ENCODE results near the gene YJEFN3. TPM values are rescaled to one million over a fixed set of nuclear protein-coding genes. Genes with fewer than 3 reads are reported as not detected.

YJEFN3 gene
- total RNA-seq, 1 experiment from 2014 or later = 11.1 TPM

- Mint-ChIP-seq H3K27me3 (ENCODE audit: low read depth) (no peaks in the 10 kb centered on the region; the same call in 1 of the 2 replicates), H3K4me1 (peaks cover 4% of the 10 kb centered on the region), H3K36me3 (peaks cover 6% of the 10 kb centered on the region), H3K4me3 (no peak overlapping the region), H3K27ac (no peak overlapping the region), H3K9me3 (peaks cover 8% of the 10 kb centered on the region)
- ATAC-seq (no peak), DNase-seq (ENCODE audit: low spot score) (no peak)
- TF ChIP-seq OVOL2 (CRISPR knock-in tag; IDR thresholded peaks at IDR 0.05; ENCODE audit: borderline replicate concordance) = no peak
- ChIA-PET POLR2A (no interaction called here), CTCF (interaction anchor here (1.1 to 2.6 kb wide), 2 partner anchors 16 to 18 kb away, joined by 3 to 8 read pairs; no protein-coding TSS in a partner anchor)
Observed at GRCh38 chr19:19570571-19570970, 41.9 kb downstream of the YJEFN3 start.

GRCh38 chr19:19571071-19571786 is 42.5 kb downstream of the YJEFN3 start:
- POLR2A ChIA-PET = interaction anchor here (0.5 to 0.6 kb wide), 2 partner anchors 51 to 1057 kb away, joined by 3 to 4 read pairs; no protein-coding TSS in a partner anchor
- Mint-ChIP-seq H3K27me3 (ENCODE audit: low read depth) (no peaks in the 10 kb centered on the region; the same call in 1 of the 2 replicates), H3K9me3 (peaks cover 8% of the 10 kb centered on the region), H3K4me1 (peaks cover 7% of the 10 kb centered on the region), H3K36me3 (peaks cover 6% of the 10 kb centered on the region), H3K27ac (no peak overlapping the region), H3K4me3 (no peak overlapping the region)
- TF ChIP-seq ERG (CRISPR knock-in tag; IDR thresholded peaks at IDR 0.05) (no peak), TP53 (CRISPR knock-in tag; IDR thresholded peaks at IDR 0.05) (no peak), SOX15 (CRISPR knock-in tag; IDR thresholded peaks at IDR 0.05) (no peak), TEAD1 (CRISPR knock-in tag; IDR thresholded peaks at IDR 0.05) (no peak), AR (CRISPR knock-in tag; IDR thresholded peaks at IDR 0.05) (no peak), ATF1 (CRISPR knock-in tag; IDR thresholded peaks at IDR 0.05) (no peak), NR1H2 (CRISPR knock-in tag; IDR thresholded peaks at IDR 0.05) (no peak), GTF2I (CRISPR knock-in tag; conservative IDR thresholded peaks at IDR 0.05) (no peak), MYBL2 (CRISPR knock-in tag; IDR thresholded peaks at IDR 0.05) (no peak), IRF1 (CRISPR knock-in tag; IDR thresholded peaks at IDR 0.05) (no peak), PRDM15 (CRISPR knock-in tag; IDR thresholded peaks at IDR 0.05) (no peak)
- TF ChIP-seq, protein P1, sequence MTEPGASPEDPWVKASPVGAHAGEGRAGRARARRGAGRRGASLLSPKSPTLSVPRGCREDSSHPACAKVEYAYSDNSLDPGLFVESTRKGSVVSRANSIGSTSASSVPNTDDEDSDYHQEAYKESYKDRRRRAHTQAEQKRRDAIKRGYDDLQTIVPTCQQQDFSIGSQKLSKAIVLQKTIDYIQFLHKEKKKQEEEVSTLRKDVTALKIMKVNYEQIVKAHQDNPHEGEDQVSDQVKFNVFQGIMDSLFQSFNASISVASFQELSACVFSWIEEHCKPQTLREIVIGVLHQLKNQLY (CRISPR knock-in tag; IDR thresholded peaks at IDR 0.05) = no peak
- CTCF ChIA-PET = interaction anchor here (1.0 to 2.6 kb wide), 3 partner anchors 17 to 66 kb away, joined by 3 to 8 read pairs (median 3); no protein-coding TSS in a partner anchor
- ATAC-seq = no peak
- DNase-seq (ENCODE audit: low spot score) = no peak
